ENCODE results near the gene TCERG1L. TPM values are rescaled to one million over a fixed set of nuclear protein-coding genes. Genes with fewer than 3 reads are reported as not detected.

The TCERG1L gene
- total RNA-seq, 1 experiment from 2014 or later = 1.5 TPM

GRCh38 chr10:131204406-131205152 lies 106.9 kb downstream of the TCERG1L start (continued):
- TF ChIP-seq STAT6 (CRISPR knock-in tag; conservative IDR thresholded peaks at IDR 0.05; ENCODE audit: low read depth) = no peak
- TF ChIP-seq TP53 (CRISPR knock-in tag; IDR thresholded peaks at IDR 0.05) = no peak
- TF ChIP-seq ESRRA (CRISPR knock-in tag; IDR thresholded peaks at IDR 0.05; ENCODE audit: borderline replicate concordance) = no peak
- TF ChIP-seq HMGA2 (CRISPR knock-in tag; IDR thresholded peaks at IDR 0.05) = no peak
- no peak for TF ChIP-seq HMGXB4 (CRISPR knock-in tag; IDR thresholded peaks at IDR 0.05)
- TF ChIP-seq ELF4 (CRISPR knock-in tag; IDR thresholded peaks at IDR 0.05; ENCODE audit: low read depth) = no peak
- TF ChIP-seq, protein P1, sequence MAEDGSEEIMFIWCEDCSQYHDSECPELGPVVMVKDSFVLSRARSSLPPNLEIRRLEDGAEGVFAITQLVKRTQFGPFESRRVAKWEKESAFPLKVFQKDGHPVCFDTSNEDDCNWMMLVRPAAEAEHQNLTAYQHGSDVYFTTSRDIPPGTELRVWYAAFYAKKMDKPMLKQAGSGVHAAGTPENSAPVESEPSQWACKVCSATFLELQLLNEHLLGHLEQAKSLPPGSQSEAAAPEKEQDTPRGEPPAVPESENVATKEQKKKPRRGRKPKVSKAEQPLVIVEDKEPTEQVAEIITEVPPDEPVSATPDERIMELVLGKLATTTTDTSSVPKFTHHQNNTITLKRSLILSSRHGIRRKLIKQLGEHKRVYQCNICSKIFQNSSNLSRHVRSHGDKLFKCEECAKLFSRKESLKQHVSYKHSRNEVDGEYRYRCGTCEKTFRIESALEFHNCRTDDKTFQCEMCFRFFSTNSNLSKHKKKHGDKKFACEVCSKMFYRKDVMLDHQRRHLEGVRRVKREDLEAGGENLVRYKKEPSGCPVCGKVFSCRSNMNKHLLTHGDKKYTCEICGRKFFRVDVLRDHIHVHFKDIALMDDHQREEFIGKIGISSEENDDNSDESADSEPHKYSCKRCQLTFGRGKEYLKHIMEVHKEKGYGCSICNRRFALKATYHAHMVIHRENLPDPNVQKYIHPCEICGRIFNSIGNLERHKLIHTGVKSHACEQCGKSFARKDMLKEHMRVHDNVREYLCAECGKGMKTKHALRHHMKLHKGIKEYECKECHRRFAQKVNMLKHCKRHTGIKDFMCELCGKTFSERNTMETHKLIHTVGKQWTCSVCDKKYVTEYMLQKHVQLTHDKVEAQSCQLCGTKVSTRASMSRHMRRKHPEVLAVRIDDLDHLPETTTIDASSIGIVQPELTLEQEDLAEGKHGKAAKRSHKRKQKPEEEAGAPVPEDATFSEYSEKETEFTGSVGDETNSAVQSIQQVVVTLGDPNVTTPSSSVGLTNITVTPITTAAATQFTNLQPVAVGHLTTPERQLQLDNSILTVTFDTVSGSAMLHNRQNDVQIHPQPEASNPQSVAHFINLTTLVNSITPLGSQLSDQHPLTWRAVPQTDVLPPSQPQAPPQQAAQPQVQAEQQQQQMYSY (CRISPR knock-in tag; IDR thresholded peaks at IDR 0.05) = no peak
- TF ChIP-seq JAZF1 (CRISPR knock-in tag; IDR thresholded peaks at IDR 0.05) = no peak
- no peak for TF ChIP-seq ZNF232 (CRISPR knock-in tag; IDR thresholded peaks at IDR 0.05)
- TF ChIP-seq AFF4 (CRISPR knock-in tag; IDR thresholded peaks at IDR 0.05; ENCODE audit: borderline replicate concordance) = no peak

GRCh38 chr10:131203456-131204357 lies 107.8 kb downstream of the TCERG1L start:
- Mint-ChIP-seq H3K36me3 (peaks cover 58% of the 10 kb centered on the region), H3K4me3 (no peak overlapping the region), H3K27ac (no peak overlapping the region), H3K4me1 (no peaks in the 10 kb centered on the region), H3K27me3 (ENCODE audit: low read depth) (peaks cover 3% of the 10 kb centered on the region), H3K9me3 (peaks cover 43% of the 10 kb centered on the region)
- ChIA-PET POLR2A (no interaction called here), CTCF (no interaction called here)
- no peak for DNase-seq (ENCODE audit: low spot score)
- ATAC-seq = no peak
- TF ChIP-seq NFATC4 (CRISPR knock-in tag; IDR thresholded peaks at IDR 0.05) (no peak), FOXJ3 (CRISPR knock-in tag; IDR thresholded peaks at IDR 0.05; ENCODE audit: borderline replicate concordance) (no peak), CTCF (IDR thresholded peaks at IDR 0.05) (no peak), SMAD4 (CRISPR knock-in tag; IDR thresholded peaks at IDR 0.05) (no peak)
- TF ChIP-seq, protein P2, sequence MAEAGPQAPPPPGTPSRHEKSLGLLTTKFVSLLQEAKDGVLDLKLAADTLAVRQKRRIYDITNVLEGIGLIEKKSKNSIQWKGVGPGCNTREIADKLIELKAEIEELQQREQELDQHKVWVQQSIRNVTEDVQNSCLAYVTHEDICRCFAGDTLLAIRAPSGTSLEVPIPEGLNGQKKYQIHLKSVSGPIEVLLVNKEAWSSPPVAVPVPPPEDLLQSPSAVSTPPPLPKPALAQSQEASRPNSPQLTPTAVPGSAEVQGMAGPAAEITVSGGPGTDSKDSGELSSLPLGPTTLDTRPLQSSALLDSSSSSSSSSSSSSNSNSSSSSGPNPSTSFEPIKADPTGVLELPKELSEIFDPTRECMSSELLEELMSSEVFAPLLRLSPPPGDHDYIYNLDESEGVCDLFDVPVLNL (CRISPR knock-in tag; IDR thresholded peaks at IDR 0.05; ENCODE audit: borderline replicate concordance, low read depth) = no peak
- TF ChIP-seq, protein P3, sequence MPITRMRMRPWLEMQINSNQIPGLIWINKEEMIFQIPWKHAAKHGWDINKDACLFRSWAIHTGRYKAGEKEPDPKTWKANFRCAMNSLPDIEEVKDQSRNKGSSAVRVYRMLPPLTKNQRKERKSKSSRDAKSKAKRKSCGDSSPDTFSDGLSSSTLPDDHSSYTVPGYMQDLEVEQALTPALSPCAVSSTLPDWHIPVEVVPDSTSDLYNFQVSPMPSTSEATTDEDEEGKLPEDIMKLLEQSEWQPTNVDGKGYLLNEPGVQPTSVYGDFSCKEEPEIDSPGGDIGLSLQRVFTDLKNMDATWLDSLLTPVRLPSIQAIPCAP (CRISPR knock-in tag; IDR thresholded peaks at IDR 0.05) = no peak

Data from WTC11 (cell line).